Caco-2 (cell line): ENCODE data around the gene SLC28A1. TPM values are rescaled to one million over a fixed set of nuclear protein-coding genes. Genes with fewer than 3 reads are reported as not detected.

ENCODE experiments used
- BruUV-seq: library from RNA; stranded (reverse); fragments of 400-500 nt; replicated peaks from 2 replicates; lab custom pipeline; 2021; lab: Mats Ljungman, UMichigan
- CTCF ChIA-PET: fragments of 300-600 bp; sonication (Branson Sonifier 250); formaldehyde crosslinking; loops from one replicate; lab custom pipeline; 2022; ENCODE audit warnings: antibody characterized with exemption; lab: Charles Lee
- POLR2A ChIA-PET: fragments of 300-600 bp; sonication (Branson Sonifier 250); formaldehyde crosslinking; loops from one replicate; lab custom pipeline; 2022; ENCODE audit warnings: antibody characterized with exemption; lab: Charles Lee
- DNase-seq, 2 experiments: peaks; one replicate each; pipeline versions ENCODE4 v3.0.0 to v3.0.0-alpha.2; 2020 to 2022
- H3K27me3 ChIP-seq: replicated peaks from 2 replicates; pipeline ENCODE4 v1.6.0; 2011; ENCODE audit warnings: low read length; ENCODE audit not compliant: control insufficient read depth, insufficient read depth
- H3K36me3 ChIP-seq: 2 replicates; pipeline ENCODE4 v1.5.1; 2011; ENCODE audit warnings: low read length; ENCODE audit not compliant: control insufficient read depth, insufficient read depth
- H3K4me1 ChIP-seq: fragments of 250-450 bp; sonication (Bioruptor Pico); 2 replicates; pipeline ENCODE4 v1.5.1; 2020; ENCODE audit warnings: mild to moderate bottlenecking
- H3K4me3 ChIP-seq: 2 replicates; pipeline ENCODE4 v1.5.1; 2011; ENCODE audit warnings: low read depth, mild to moderate bottlenecking, control low read depth, low read length
- H3K9me3 ChIP-seq: fragments of 250-450 bp; sonication (Bioruptor Pico); 2 replicates; pipeline ENCODE4 v1.5.1; 2020; ENCODE audit warnings: mild to moderate bottlenecking, moderate library complexity
- H3K27ac Mint-ChIP-seq: one replicate; pipeline ENCODE4 v1.8.0; 2022; ENCODE audit warnings: mixed read lengths; ENCODE audit not compliant: unreplicated experiment
- H3K27me3 Mint-ChIP-seq: one replicate; pipeline ENCODE4 v1.8.0; 2022; ENCODE audit warnings: mixed read lengths; ENCODE audit not compliant: insufficient read depth, unreplicated experiment
- H3K36me3 Mint-ChIP-seq: one replicate; pipeline ENCODE4 v1.8.0; 2022; ENCODE audit warnings: mild to moderate bottlenecking, mixed read lengths; ENCODE audit not compliant: insufficient read depth, unreplicated experiment
- H3K4me1 Mint-ChIP-seq: one replicate; pipeline ENCODE4 v1.8.0; 2022; ENCODE audit warnings: low read depth, mixed read lengths; ENCODE audit not compliant: unreplicated experiment
- H3K4me3 Mint-ChIP-seq: one replicate; pipeline ENCODE4 v1.8.0; 2022; ENCODE audit warnings: mild to moderate bottlenecking, moderate library complexity, mixed read lengths; ENCODE audit not compliant: unreplicated experiment
- H3K9me3 Mint-ChIP-seq: one replicate; pipeline ENCODE4 v1.8.0; 2022; ENCODE audit warnings: mixed read lengths; ENCODE audit not compliant: unreplicated experiment
- intact Hi-C: fragments of 100-400 bp; cut with micrococcal nuclease; formaldehyde crosslinking; loops from one replicate; pipeline ENCODE4 v1.10.0; 2022; ENCODE audit not compliant: unreplicated experiment
- total RNA-seq: library from RNA; stranded (reverse); gene quantifications from 2 replicates; pipeline ENCODE4 v1.2.3, GENCODE V29; 2022
- TF ChIP-seq, protein P1 (sequence below), 2 experiments: fragments of 200-600 bp in 1 of 2; IDR thresholded peaks; 1 replicate in 1 of 2; 2 replicates in 1 of 2; pipeline versions ENCODE4 v1.5.1 to v1.8.0; 2011 to 2022; ENCODE audit warnings: antibody characterized with exemption in 1 of 2, control low read depth in 1 of 2, inconsistent platforms in 1 of 2, low read depth in 1 of 2, low read length in 1 of 2, mild to moderate bottlenecking in 1 of 2, moderate library complexity in 1 of 2; ENCODE audit not compliant: insufficient read depth in 1 of 2, severe bottlenecking in 1 of 2, unreplicated experiment in 1 of 2

Gene SLC28A1
- total RNA-seq, 1 experiment from 2014 or later, result not detected

DNA sequence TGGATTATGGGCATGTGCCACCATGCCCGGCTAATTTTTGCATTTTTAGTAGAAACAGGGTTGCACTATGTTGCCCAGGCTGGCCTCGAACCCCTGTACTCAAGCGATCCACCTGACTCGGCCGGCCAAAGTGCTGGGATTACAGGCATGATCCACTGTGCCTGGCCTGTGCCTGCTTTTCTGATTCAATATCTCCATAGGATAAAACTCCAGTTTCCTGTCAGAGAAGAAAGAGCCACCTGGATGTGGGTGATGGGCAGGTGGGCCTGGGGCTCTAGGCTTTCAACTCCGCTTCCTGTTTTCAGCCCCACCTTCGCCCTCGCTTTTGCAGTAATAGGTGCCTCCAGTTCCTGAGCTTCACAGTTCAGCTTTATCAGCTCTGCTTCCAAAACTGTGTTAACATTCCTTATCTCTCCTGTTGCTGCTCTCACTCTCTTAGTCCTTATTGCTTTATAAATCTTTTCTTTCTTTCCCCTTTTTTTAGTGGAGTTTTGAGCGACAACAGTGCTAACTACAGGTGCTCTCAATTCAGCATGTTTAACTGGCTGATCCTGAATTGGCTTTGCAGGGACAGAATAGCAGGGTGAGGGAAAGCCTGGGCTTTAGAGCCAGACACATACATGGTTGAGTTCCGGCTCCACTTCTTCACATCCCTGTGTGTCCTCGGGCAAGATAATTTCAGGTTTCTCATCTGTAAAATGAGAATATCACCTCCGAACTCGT lies 76.1 kb downstream of the SLC28A1 start:
- Mint-ChIP-seq H3K36me3 (no peaks in the 10 kb centered on the region), H3K9me3 (peaks cover 15% of the 10 kb centered on the region), H3K4me1 (peaks cover 18% of the 10 kb centered on the region), H3K4me3 (peak overlapping the region; percentile 40), H3K27ac (peak overlapping the region; percentile 11), H3K27me3 (no peaks in the 10 kb centered on the region)
- ChIA-PET POLR2A (interaction anchor here (0.6 kb wide), 1 partner anchor 20 kb away, joined by 3 read pairs; no protein-coding TSS in a partner anchor), CTCF (no interaction called here)
- TF ChIP-seq, protein P1, sequence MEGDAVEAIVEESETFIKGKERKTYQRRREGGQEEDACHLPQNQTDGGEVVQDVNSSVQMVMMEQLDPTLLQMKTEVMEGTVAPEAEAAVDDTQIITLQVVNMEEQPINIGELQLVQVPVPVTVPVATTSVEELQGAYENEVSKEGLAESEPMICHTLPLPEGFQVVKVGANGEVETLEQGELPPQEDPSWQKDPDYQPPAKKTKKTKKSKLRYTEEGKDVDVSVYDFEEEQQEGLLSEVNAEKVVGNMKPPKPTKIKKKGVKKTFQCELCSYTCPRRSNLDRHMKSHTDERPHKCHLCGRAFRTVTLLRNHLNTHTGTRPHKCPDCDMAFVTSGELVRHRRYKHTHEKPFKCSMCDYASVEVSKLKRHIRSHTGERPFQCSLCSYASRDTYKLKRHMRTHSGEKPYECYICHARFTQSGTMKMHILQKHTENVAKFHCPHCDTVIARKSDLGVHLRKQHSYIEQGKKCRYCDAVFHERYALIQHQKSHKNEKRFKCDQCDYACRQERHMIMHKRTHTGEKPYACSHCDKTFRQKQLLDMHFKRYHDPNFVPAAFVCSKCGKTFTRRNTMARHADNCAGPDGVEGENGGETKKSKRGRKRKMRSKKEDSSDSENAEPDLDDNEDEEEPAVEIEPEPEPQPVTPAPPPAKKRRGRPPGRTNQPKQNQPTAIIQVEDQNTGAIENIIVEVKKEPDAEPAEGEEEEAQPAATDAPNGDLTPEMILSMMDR (IDR thresholded peaks at IDR 0.05; ENCODE audit: insufficient read depth in 1 of 2, low read depth in 1 of 2, low read length in 1 of 2, severe bottlenecking in 1 of 2, unreplicated experiment in 1 of 2), result no peak
- Histone ChIP-seq H3K27me3 (no peaks in the 10 kb centered on the region), H3K4me1 (peaks cover 13% of the 10 kb centered on the region), H3K36me3 (no peaks in the 10 kb centered on the region), H3K4me3 (no peak overlapping the region), H3K9me3 (no peaks in the 10 kb centered on the region; the same call in 1 of the 2 replicates)
- no peak for DNase-seq
- no TSS peak for BruUV-seq
- intact Hi-C loops, result no loop called here

GRCh38 chr15:84961114-84961452 lies 76.6 kb downstream of the SLC28A1 start:
- intact Hi-C loops, result no loop called here
- Mint-ChIP-seq H3K4me3 (peak overlapping the region; percentile 40), H3K27me3 (no peaks in the 10 kb centered on the region), H3K4me1 (peaks cover 18% of the 10 kb centered on the region), H3K36me3 (no peaks in the 10 kb centered on the region), H3K27ac (peak overlapping the region; percentile 11), H3K9me3 (peaks cover 15% of the 10 kb centered on the region)
- Histone ChIP-seq H3K9me3 (no peaks in the 10 kb centered on the region; the same call in 1 of the 2 replicates), H3K4me3 (no peak overlapping the region), H3K4me1 (peaks cover 10% of the 10 kb centered on the region), H3K36me3 (no peaks in the 10 kb centered on the region), H3K27me3 (no peaks in the 10 kb centered on the region)
- CTCF ChIA-PET, result no interaction called here
- no TSS peak for BruUV-seq
- DNase-seq, result no peak
- TF ChIP-seq, protein P1 (IDR thresholded peaks at IDR 0.05; ENCODE audit: insufficient read depth in 1 of 2, low read depth in 1 of 2, low read length in 1 of 2, severe bottlenecking in 1 of 2, unreplicated experiment in 1 of 2), result no peak
- POLR2A ChIA-PET, result interaction anchor here (0.6 kb wide), 1 partner anchor 19 kb away, joined by 3 read pairs; no protein-coding TSS in a partner anchor

DNA sequence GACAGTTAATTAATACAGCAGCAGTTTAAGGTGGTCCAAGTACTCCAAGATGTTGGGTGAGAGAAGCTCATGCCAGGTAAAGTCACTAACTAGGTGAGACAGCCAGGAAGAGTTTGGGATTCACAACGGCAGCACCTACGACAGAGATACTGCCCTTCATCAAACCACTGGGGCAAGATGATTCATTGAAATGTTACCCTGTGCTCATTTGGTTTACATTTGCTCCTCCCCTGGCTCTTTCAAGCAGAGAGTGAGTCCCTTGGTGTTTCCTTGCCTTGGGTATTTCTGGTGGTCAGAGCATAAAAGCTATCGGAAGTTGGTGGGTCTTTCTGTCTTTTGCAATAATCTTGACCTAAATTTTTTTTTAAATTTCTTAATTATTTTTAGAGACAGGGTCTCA lies 77.2 kb downstream of the SLC28A1 start:
- Mint-ChIP-seq H3K4me3 (no peak overlapping the region), H3K9me3 (peaks cover 15% of the 10 kb centered on the region), H3K4me1 (peaks cover 18% of the 10 kb centered on the region), H3K36me3 (no peaks in the 10 kb centered on the region), H3K27me3 (no peaks in the 10 kb centered on the region), H3K27ac (no peak overlapping the region)
- intact Hi-C loops, result no loop called here
- ChIA-PET CTCF (interaction anchor here (0.6 kb wide), 1 partner anchor 128 kb away, joined by 3 read pairs; no protein-coding TSS in a partner anchor), POLR2A (no interaction called here)
- H3K27me3 ChIP-seq, result no peaks in the 10 kb centered on the region
- no peak for DNase-seq
- BruUV-seq, result no TSS peak
- no peaks in the 10 kb centered on the region; the same call in 1 of the 2 replicates for H3K9me3 ChIP-seq
- TF ChIP-seq, protein P1 (IDR thresholded peaks at IDR 0.05; ENCODE audit: insufficient read depth in 1 of 2, low read depth in 1 of 2, low read length in 1 of 2, severe bottlenecking in 1 of 2, unreplicated experiment in 1 of 2), result no peak
- H3K4me1 ChIP-seq, result peaks cover 9% of the 10 kb centered on the region
- no peak overlapping the region for H3K4me3 ChIP-seq
- no peaks in the 10 kb centered on the region for H3K36me3 ChIP-seq
